ENCODE results near the gene RPP38.

RPP38 gene

DNA sequence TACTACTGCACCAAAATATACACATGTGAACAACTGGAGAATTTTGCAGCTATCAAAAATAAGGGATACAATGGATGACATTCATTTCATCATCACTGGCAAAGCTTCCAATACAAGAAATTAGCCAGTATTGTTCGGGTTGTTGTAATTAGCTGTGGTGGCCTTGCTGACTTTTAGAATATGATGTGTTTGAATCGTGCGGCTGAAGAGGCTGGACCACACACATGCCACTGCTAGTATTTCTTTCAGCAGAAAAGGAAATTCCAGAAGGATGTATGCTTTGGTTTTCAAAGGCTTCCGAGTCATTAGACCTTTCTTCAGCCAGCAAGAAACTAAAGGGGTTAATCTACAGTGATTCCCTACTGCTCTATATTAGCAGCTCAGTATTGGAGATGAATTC is 16.6 kb downstream of the RPP38 start:
- DNase-seq = no peak

DNA sequence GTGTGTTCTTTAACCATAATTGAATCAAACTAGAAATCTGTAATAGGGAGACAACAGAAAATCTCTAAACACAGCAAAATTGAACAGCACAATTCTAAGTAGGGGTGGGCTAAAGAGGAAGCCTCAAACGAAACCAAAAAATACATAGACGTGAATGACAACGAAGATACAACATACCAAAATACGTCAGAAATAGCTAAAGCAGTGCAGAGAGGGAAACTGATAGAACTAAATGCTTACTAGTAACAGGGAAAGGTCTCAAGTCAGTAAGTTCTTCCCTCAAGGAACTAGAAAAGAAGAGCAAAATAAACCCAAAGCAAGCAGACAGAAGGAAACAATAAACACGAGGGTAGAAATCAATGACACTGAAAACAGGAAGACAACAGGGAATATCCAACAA is 19.1 kb downstream of the RPP38 start:
- no peak for DNase-seq

DNA sequence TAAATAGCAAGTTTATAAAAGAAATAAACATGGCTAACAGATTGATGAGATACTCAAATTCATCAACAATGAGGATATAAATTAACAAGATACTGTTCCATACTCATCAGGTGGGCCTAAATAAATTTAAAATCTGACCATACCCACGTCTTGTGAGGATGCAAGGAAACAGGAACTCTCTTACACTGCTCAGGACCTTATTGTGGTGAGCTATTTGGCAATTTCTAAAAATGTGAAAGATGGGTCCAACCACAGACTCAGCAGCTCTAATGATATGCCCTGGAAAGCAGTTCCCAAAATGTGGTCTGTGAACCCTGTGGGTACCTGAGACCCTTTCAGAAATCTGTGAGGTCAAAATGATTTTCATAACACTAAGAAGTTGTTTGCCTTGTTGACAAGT is 21.5 kb downstream of the RPP38 start:
- no peak for DNase-seq

DNA sequence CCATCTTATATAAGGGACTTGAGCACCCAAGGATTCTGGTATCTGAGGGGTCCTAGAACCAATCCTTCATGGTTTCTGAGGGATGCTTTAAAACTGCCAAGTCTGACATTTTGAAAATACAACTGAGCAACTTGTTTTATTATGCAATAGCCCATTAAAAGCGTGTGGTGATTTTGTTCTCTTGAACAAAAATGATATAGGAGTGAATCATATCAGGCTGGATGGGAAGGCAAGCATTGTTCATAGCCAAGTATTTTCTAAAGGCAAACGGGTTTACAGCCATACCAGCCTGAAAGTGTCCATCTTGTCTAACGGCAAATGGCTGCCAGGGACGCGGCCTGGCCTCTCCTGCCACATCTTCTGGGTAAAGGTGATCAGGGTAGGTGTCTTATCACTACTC is 23.4 kb downstream of the RPP38 start:
- no peak for DNase-seq

DNA sequence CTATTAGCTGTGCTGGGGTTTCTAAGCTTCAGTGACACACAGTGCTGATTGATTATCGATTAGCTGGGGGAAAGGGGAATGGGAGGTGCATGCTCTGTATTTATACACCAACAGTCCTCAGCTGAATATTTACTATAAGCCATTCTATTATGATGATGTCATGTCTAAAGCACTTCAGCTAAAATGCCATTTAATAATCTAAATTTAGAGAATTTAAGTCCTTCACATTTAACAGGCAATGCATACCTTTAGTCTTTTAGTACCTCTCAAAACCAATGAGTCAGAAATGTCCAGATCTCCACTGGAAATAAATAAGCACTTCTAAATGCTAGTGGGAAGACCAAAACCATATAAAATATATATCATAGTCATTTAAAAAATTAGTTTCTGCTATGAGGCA is 24.6 kb downstream of the RPP38 start:
- no peak for DNase-seq

DNA sequence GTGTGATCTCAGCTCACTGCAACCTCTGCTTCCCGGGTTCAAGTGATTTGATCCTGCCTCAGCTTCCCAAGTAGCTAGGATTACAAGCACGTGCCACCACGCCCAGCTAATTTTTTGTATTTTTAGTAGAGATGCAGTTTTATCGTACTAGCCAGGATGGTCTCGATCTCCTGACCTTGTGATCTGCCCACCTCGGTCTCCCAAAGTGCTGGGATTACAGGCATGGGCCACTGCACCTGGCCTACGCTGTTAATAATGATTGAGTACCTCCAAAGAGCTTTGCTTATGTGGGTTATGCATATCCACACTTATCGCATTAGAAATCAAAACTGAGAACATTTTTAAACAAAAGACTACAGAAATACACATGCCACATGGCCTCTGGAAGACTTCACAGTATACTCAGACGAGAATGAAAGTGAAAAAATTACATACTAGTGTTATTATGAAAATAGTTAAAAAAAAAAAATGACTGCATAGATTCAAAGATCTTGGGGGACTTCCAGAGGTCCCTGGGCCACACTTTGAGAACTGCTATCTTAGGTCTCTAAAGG is 25.4 kb downstream of the RPP38 start:
- DNase-seq = no peak

DNA sequence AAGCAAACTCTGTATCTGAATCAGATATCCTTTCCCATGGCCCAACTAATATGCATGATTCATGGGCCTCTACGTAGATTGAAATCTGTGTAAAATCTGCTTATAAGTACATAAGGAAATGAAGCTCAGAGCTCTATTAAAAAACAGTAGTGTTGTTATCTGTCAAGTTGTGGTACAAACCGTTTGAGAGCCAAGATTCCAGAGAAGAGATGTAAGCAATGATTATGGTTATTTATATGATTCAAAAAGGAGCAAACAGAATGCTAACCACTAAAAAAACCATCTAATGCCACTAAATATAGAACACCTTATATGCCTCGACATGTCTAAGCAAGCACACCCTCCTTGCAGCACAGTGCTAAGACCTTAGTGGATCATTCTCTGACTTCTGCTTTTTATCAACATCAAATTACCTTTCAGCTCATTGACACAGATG is 26.6 kb downstream of the RPP38 start:
- DNase-seq = no peak

DNA sequence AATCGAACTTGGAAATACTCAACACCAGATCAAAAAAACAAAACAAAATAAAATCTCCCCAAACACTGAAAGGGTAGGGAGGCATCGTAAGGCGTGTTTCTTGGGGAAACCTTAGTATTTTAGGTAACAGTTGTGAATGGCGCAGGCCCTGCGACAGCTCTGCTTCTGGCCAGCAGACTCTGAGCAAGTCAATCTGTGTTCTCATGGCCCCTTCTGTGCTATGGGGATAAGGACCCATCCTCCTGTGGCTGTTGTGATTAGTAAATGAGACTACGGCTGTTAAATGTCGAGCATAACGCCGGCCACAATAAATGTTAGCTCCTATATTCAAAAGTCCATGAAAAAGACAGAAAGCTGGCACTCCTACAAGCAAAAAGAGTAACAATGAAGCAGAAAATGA is 27.0 kb downstream of the RPP38 start:
- DNase-seq = no peak

DNA sequence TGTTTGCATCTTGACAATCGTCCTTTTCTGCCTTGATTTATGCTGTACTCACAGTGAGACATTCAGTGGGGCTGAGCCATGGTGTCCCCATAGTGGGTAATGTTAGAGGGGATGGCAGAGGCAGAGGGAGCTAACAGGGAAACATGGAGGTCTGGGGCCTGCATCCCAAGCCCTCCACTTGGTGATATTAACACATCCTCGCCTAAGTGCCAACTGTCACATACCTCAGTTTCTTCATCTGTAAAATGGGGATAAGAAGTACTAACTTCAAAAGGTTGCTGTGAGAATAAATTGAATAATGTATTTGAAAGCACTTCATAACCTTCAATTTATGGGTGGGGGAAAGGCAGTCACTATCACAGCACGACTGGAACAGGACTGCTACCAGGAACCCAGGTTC is 27.8 kb downstream of the RPP38 start:
- no peak for DNase-seq

DNA sequence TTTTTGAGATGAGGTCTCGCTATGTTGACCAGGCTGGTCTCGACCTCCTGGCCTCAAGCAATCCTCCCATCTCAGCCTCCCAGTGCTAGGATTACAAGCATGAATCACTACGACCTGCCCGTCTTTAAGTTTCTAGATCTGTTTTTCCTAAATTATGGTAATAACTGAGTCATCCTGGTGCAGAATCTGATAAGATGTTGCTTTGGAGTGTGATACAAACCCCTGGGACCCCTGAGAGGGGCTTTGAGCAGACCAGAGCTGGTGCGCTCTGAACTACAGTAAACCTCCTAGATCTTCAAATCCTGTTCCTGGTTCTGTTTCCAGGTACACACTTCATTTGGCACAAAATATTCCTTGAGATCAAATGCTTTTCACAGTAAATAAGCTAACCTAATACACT is 34.2 kb downstream of the RPP38 start:
- DNase-seq = no peak

DNA sequence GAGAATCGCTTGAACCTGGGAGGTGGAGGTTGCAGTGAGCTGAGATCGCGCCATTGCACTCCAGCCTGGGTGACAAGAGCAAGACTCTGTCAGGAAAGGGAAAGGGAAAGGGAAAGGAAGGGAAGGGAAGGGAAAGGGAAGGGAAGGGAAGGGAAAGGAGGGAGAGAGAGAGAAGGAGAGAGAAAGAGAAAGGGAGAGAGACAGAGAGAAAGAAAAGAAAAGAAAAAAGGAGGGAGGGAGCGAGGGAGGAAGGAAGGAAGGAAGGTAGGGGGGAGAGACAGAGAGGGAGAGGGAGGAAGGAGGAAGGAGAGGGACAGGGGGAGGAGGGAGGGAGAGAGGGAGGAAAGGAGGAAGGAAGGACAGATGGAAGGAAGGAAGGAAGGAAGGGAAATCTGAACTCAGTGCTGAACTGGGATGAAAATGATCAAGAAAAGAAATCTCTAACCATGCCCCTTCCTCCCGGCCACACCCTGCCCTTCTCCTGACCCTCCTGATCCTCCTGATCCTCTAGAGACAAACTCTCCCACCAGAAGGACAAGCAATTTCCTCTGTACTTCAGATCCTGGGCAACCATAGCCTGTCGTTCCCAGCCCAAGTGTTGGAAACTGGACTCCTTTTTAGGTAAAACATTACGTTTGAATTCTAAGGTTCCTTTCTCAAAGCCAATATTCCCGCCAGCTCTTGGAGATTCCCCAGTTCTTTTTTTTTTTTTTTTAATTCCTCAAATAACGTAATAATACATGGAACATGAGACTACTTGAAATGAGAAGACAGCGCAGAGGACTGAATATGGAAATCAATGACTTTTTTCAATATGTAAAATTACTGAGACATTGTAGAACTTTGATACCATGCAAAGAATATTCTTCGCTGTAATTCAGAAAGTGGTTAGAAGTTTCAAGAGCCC is 39.2 kb downstream of the RPP38 start:
- no peak for DNase-seq

DNA sequence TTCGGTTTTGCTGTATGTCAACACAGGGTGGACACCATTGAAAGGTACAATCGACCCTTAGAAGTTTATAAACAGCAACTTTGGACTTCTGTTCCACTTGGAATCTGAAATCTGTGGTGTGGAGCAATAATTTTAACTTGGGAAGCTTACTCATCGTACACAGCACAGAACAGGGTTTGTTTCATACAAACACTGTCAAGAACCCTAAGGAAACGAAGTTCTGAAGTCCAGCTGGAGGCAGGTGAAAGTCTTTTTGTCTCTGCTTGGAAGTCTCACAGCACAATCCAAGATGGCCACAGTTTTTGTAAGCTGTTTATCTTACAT is 39.8 kb downstream of the RPP38 start:
- DNase-seq = no peak

DNA sequence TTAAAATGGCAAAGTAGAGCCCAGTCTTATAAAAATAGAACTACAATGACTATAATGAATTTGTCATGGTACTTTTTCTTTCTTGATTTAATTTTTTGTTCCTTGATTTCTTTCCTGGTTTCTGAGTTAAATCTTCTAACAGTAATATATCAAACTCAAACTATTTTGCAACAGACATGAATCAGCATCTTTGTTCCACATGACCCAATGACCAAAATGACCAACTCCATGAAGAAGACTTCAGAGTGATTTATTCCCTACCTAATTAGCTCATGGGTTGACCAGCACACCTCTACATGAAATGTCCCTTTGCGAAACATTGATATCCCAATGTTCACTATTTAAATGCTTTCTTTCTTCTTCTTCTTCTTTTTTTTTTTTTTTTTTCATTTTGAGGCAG is 40.5 kb downstream of the RPP38 start:
- no peak for DNase-seq

DNA sequence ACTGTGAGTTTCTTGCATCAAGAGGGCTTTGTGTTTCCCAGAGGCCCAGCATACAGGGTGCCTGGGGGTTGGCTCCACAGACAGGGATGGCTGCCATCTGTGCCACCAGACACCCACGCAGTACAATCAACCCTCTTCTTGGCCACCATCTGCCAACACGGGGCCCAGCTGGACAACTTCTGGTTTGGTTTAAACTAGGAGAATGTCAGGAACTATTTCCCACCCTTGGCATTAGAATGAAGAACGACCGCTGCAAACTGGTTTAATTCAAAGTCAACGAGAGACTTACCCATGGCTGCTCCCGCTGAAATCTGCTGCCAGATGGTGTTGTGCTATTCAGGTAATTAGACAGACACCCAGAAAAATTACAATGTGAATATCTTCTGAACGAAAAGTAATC is 43.5 kb downstream of the RPP38 start:
- no peak for DNase-seq

DNA sequence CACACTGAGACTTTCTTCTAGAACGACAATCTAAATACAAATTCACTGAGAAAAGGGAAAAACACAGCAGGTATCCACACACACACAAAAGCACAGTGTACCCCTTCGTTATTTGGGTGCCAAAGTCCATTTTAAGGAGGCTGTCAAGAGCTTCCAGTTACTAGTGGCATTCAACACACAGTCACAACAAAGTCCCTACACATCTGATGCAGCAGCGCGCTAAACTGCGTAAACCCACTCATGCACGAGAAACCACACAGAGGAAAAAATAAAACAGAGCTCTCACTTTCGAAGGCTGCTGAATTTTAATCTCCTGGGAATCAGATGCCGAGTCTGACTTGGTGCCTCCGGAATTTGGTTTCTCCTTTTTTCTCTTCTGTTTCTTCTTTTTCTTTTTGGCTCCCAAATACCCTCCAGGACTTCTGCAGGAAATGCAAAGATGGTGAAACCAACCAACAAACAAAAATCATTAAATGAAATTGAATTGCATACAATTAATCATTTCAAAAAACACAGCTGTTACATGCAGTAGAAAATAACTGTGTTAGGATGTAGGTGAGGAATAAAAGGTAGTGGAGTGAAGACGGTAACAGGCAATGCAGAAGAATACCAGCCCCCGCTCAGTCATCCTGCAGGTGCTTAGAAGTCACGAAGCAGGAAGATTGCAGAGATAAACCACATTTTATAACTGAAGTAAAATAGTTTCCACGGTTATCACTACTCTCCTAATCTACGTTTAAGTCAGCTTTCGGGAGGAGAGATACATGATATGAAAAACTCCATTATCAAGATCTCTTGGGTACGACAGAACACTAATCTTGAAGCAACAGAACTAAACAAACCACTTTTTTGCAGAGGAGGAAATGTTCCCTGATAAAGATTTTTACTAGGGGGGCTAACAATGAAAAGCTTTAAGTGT is 44.2 kb downstream of the RPP38 start:
- DNase-seq = peak; percentile 37

DNA sequence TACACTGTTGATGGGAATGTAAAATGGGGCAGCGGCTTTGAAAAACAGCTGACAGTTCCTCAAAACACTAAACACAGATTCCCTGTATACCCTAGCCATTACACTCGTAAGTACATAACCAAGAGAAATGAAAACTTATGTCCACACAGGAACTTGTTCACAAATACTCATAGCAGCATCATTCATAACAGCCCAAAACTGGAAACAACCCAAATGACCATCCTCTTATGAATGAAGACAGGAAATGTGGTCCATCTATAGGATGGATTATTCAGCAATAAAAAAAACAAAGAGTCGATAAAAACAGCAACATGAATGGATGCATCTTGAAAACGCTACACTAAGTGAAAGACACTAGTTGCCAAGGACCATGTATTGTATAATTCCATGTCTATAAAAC is 47.6 kb downstream of the RPP38 start:
- DNase-seq = no peak

DNA sequence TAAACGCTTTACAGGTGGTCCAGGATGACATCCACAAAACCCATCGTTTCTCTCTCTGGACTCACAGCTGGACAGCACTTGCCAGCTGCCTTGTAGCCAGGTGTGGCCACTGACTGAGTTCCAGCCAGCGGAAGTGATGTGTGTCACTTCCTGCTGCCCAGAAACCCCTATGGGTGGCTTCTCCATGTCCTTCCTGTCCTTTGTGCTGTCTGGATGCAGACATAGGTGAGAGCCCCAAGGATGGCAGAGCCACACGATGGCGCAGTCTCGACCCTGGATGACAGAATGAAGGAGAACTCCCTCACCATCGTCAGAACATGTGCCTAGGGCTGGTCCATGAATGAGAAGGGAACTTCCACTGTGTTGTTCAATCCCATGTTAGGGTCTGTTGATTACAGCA is 49.2 kb downstream of the RPP38 start:
- DNase-seq = peak; percentile 11

DNA sequence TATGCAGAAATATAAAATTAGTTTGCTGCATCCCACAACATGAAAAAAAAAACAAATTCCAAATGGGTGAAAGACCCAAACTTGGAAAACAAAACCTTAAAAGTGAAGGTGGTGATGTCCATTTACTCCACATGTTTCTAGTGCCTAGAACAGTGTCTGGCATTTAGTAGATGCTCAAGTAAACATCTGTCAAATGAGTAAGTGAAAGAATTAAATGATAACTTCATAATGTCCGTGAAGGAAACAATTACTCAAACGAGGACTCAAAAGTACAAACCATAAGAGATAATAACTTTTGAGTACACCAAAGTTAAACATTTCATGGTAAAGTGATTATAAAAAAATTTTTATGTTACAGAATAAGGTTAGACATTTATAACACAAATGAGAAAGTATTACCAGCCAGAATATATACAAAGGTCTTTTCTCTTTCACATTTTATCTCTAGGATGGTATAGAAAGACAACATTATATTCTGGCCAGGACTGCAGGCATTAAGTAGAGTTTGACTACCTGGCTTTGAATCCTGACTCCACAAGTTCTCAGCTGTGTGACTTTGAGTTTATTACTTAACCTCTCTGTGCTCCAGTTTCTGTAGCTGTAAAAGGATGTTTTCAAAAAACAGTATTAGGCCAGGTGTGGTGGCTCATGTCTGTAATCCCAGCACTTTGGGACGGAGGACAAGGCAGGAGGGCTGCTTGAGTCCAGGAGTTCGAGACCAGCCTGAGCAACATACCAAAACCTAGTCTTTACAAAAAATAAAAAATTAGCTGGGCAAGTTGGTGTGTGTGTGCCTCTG is 50.6 kb downstream of the RPP38 start:
- no peak for DNase-seq

DNA sequence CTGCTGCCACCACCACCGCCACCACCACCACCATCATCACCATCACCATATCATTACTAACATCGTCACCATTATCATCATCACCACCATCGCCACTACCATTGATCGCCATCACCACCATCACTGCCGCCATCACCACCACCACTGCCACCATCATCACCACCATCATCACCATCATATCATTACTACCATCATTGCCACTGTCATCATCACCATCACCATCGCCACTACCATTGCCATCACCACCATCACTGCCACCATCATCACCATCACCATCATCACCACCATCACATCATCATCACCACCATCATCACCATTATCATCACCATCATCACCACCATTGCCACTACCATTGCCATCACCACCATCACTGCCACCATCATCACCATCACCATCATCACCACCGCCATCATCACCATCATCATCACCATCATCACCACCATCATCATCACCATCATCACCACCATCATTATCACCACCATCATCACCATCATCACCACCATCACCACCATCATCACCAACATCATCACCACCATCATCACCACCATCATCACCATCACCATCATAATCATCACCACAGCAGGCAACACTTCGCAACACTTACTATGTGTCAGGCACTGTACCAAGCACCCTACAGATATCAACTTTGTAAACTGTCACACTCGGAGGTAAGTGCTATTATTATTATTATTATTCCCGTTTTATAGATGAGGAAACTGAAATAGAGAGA is 52.1 kb downstream of the RPP38 start:
- DNase-seq = no peak

DNA sequence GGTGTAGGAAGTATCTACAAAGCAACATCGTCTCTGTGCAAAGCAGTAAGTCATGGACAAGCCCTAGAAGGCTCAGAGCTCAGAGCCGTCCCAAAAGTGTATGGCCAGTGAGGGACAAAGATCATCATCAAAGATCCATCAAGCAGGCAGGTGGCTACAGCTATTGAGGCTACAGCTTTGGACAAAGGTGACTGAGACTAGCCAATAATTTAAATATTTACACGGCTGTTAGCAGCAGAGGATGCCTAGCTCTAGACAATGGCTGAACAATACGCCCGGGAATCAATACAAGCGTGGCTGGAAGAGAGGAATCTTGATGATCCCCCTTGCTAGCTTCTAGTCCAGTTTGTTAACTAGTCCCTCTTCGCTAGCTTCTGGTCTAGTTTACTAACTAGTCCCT is 53.4 kb downstream of the RPP38 start:
- DNase-seq = no peak

DNA sequence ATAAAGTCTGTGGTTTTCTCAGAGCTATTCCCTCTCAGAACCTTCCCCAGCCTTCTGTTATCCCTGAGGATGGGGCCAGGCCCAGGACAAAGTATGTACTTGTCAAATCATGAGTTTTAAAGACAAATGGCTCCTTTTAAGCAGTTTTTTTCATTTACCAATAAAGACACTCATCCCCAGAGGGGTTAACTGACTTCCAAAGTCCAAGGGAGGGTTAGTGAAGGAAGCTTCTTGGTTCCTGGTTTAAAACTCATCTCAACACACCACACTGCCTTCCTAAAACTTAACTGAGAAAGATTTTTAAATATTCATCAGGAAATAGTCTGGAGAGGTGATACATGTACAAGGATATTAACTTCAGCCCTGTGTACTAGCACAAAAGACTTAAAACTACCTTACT is 55.4 kb downstream of the RPP38 start:
- no peak for DNase-seq
